ENCODE data around the gene CAMK1D.

- TF ChIP-seq CTCF (IDR thresholded peaks at IDR 0.05) (no peak), POLR2AphosphoS5 (IDR thresholded peaks at IDR 0.05; ENCODE audit: insufficient read depth in 1 of 2, low read depth in 1 of 2) (no peak)
Measured at GRCh38 chr10:12639996-12640944, 290.9 kb downstream of the CAMK1D start.
